Measurements from ENCODE around the gene NHLRC2.

The NHLRC2 gene

GRCh38 chr10:113876461-113876860 lies 22.0 kb downstream of the NHLRC2 start:
- Histone ChIP-seq H4K91ac (ENCODE audit: low read depth, low read length) (no peak overlapping the region), H4K8ac (ENCODE audit: low read depth, low read length) (no peak overlapping the region)

GRCh38 chr10:113879691-113880090 lies 25.2 kb downstream of the NHLRC2 start:
- Histone ChIP-seq H3K27ac (ENCODE audit: low read depth, low read length) (no peak overlapping the region), H4K8ac (ENCODE audit: low read depth, low read length) (no peak overlapping the region), H3K79me1 (ENCODE audit: low read length) (no peaks in the 10 kb centered on the region), H3K4ac (ENCODE audit: low read depth, low read length) (no peak overlapping the region), H3K23ac (ENCODE audit: low read length) (no peak overlapping the region), H3K4me3 (ENCODE audit: low read depth, low read length) (no peak overlapping the region), H3K4me2 (ENCODE audit: low read length) (no peak overlapping the region), H4K12ac (ENCODE audit: low read depth, low read length) (no peak overlapping the region), H3K18ac (ENCODE audit: low read length) (no peak overlapping the region), H2BK12ac (ENCODE audit: low read length) (no peak overlapping the region), H3K9me3 (ENCODE audit: insufficient read depth, low read depth, low read length) (no peaks in the 10 kb centered on the region), H3K79me2 (ENCODE audit: control insufficient read depth, insufficient read depth, low read length, poor library complexity) (no peaks in the 10 kb centered on the region), H2BK120ac (ENCODE audit: insufficient read depth, low read length, poor library complexity) (no peak overlapping the region), H2BK5ac (ENCODE audit: low read depth, low read length, poor library complexity) (no peak overlapping the region), H3K14ac (ENCODE audit: low read length) (no peak overlapping the region), H2AK5ac (ENCODE audit: low read length) (no peak overlapping the region), H3K9ac (ENCODE audit: low read length) (no peak overlapping the region), H3K4me1 (ENCODE audit: control insufficient read depth in 1 of 2, insufficient read depth in 2 of 2, low read length in 2 of 2) (no peaks in the 10 kb centered on the region), H3K27me3 (ENCODE audit: insufficient read depth, low read length) (no peaks in the 10 kb centered on the region), H3K36me3 (ENCODE audit: control insufficient read depth in 1 of 2, insufficient read depth in 2 of 2, low read length in 2 of 2) (no peaks in the 10 kb centered on the region), H4K91ac (ENCODE audit: low read depth, low read length) (no peak overlapping the region), H2AFZ (ENCODE audit: insufficient read depth, low read length, poor library complexity) (no peak overlapping the region)
- no CpG with 5 or more reads among the region's 2 CpGs for WGBS (ENCODE audit: extremely low coverage, insufficient coverage, insufficient read length)
- no peak for DNase-seq

More at GRCh38 chr10:113876461-113876860, 22.0 kb downstream of the NHLRC2 start:
- Histone ChIP-seq H2BK5ac (ENCODE audit: low read depth, low read length, poor library complexity) (no peak overlapping the region), H3K14ac (ENCODE audit: low read length) (no peak overlapping the region), H3K79me2 (ENCODE audit: control insufficient read depth, insufficient read depth, low read length, poor library complexity) (no peaks in the 10 kb centered on the region), H3K36me3 (ENCODE audit: control insufficient read depth in 1 of 2, insufficient read depth in 2 of 2, low read length in 2 of 2) (no peaks in the 10 kb centered on the region), H3K4me3 (ENCODE audit: low read depth, low read length) (no peak overlapping the region), H4K12ac (ENCODE audit: low read depth, low read length) (no peak overlapping the region), H2AK5ac (ENCODE audit: low read length) (no peak overlapping the region), H3K27me3 (ENCODE audit: insufficient read depth, low read length) (no peaks in the 10 kb centered on the region), H3K23ac (ENCODE audit: low read length) (no peak overlapping the region), H3K9ac (ENCODE audit: low read length) (no peak overlapping the region), H3K27ac (ENCODE audit: low read depth, low read length) (no peak overlapping the region), H2BK12ac (ENCODE audit: low read length) (no peak overlapping the region), H3K4me2 (ENCODE audit: low read length) (no peak overlapping the region), H3K79me1 (ENCODE audit: low read length) (no peaks in the 10 kb centered on the region), H2AFZ (ENCODE audit: insufficient read depth, low read length, poor library complexity) (no peak overlapping the region), H3K4ac (ENCODE audit: low read depth, low read length) (no peak overlapping the region), H3K18ac (ENCODE audit: low read length) (no peak overlapping the region), H2BK120ac (ENCODE audit: insufficient read depth, low read length, poor library complexity) (no peak overlapping the region), H3K4me1 (ENCODE audit: control insufficient read depth in 1 of 2, insufficient read depth in 2 of 2, low read length in 2 of 2) (no peaks in the 10 kb centered on the region), H3K9me3 (ENCODE audit: insufficient read depth, low read depth, low read length) (no peaks in the 10 kb centered on the region)
- DNase-seq = no peak
- no CpG with 5 or more reads among the region's 3 CpGs for WGBS (ENCODE audit: extremely low coverage, insufficient coverage, insufficient read length)

- Histone ChIP-seq H4K91ac (ENCODE audit: low read depth, low read length) (no peak overlapping the region), H3K27me3 (ENCODE audit: insufficient read depth, low read length) (no peaks in the 10 kb centered on the region), H3K36me3 (ENCODE audit: control insufficient read depth in 1 of 2, insufficient read depth in 2 of 2, low read length in 2 of 2) (no peaks in the 10 kb centered on the region), H3K4me3 (ENCODE audit: low read depth, low read length) (no peak overlapping the region), H3K79me2 (ENCODE audit: control insufficient read depth, insufficient read depth, low read length, poor library complexity) (no peaks in the 10 kb centered on the region), H3K9me3 (ENCODE audit: insufficient read depth, low read depth, low read length) (no peaks in the 10 kb centered on the region), H2BK12ac (ENCODE audit: low read length) (no peak overlapping the region), H2BK120ac (ENCODE audit: insufficient read depth, low read length, poor library complexity) (no peak overlapping the region), H2AFZ (ENCODE audit: insufficient read depth, low read length, poor library complexity) (no peak overlapping the region), H3K4me2 (ENCODE audit: low read length) (no peak overlapping the region), H3K4me1 (ENCODE audit: control insufficient read depth in 1 of 2, insufficient read depth in 2 of 2, low read length in 2 of 2) (no peaks in the 10 kb centered on the region), H3K23ac (ENCODE audit: low read length) (no peak overlapping the region), H3K14ac (ENCODE audit: low read length) (no peak overlapping the region), H3K9ac (ENCODE audit: low read length) (no peak overlapping the region), H3K18ac (ENCODE audit: low read length) (no peak overlapping the region), H4K8ac (ENCODE audit: low read depth, low read length) (no peak overlapping the region), H3K79me1 (ENCODE audit: low read length) (no peaks in the 10 kb centered on the region), H2BK5ac (ENCODE audit: low read depth, low read length, poor library complexity) (no peak overlapping the region), H3K4ac (ENCODE audit: low read depth, low read length) (no peak overlapping the region), H4K12ac (ENCODE audit: low read depth, low read length) (no peak overlapping the region), H2AK5ac (ENCODE audit: low read length) (no peak overlapping the region), H3K27ac (ENCODE audit: low read depth, low read length) (no peak overlapping the region)
- WGBS (ENCODE audit: extremely low coverage, insufficient coverage, insufficient read length) = no CpG with 5 or more reads among the region's 1 CpG
- DNase-seq = no peak
These were observed 25.8 kb downstream of the NHLRC2 start for GRCh38 chr10:113880236-113880635.

GRCh38 chr10:113882240-113882639 lies 27.8 kb downstream of the NHLRC2 start:
- Histone ChIP-seq H4K91ac (ENCODE audit: low read depth, low read length) (no peak overlapping the region), H2BK120ac (ENCODE audit: insufficient read depth, low read length, poor library complexity) (no peak overlapping the region), H3K18ac (ENCODE audit: low read length) (no peak overlapping the region), H3K79me1 (ENCODE audit: low read length) (no peaks in the 10 kb centered on the region), H3K14ac (ENCODE audit: low read length) (no peak overlapping the region), H3K27me3 (ENCODE audit: insufficient read depth, low read length) (no peaks in the 10 kb centered on the region), H3K9ac (ENCODE audit: low read length) (no peak overlapping the region), H3K4me3 (ENCODE audit: low read depth, low read length) (no peak overlapping the region), H4K12ac (ENCODE audit: low read depth, low read length) (no peak overlapping the region), H2BK5ac (ENCODE audit: low read depth, low read length, poor library complexity) (no peak overlapping the region), H3K9me3 (ENCODE audit: insufficient read depth, low read depth, low read length) (no peaks in the 10 kb centered on the region), H3K4me1 (ENCODE audit: control insufficient read depth in 1 of 2, insufficient read depth in 2 of 2, low read length in 2 of 2) (no peaks in the 10 kb centered on the region), H3K27ac (ENCODE audit: low read depth, low read length) (no peak overlapping the region), H3K23ac (ENCODE audit: low read length) (no peak overlapping the region), H3K79me2 (ENCODE audit: control insufficient read depth, insufficient read depth, low read length, poor library complexity) (no peaks in the 10 kb centered on the region), H3K4ac (ENCODE audit: low read depth, low read length) (no peak overlapping the region), H4K8ac (ENCODE audit: low read depth, low read length) (no peak overlapping the region), H2BK12ac (ENCODE audit: low read length) (no peak overlapping the region), H2AFZ (ENCODE audit: insufficient read depth, low read length, poor library complexity) (no peak overlapping the region), H3K4me2 (ENCODE audit: low read length) (no peak overlapping the region), H2AK5ac (ENCODE audit: low read length) (no peak overlapping the region), H3K36me3 (ENCODE audit: control insufficient read depth in 1 of 2, insufficient read depth in 2 of 2, low read length in 2 of 2) (peaks cover 0 to under 1% of the 10 kb centered on the region in 2 experiments)
- no peak for DNase-seq
- no CpG with 5 or more reads among the region's 2 CpGs for WGBS (ENCODE audit: extremely low coverage, insufficient coverage, insufficient read length)

Data from trophoblast cell (in vitro differentiated cells and primary cell).